GM21360 (cell line): ENCODE measurements around the gene SMIM26.

Experiments
- ATAC-seq: cut with Tn5 transposase; IDR thresholded peaks from one replicate; pipeline ENCODE4 v1.9.1; 2021; ENCODE audit warnings: mild to moderate bottlenecking, moderate library complexity; ENCODE audit not compliant: unreplicated experiment

The SMIM26 gene

DNA sequence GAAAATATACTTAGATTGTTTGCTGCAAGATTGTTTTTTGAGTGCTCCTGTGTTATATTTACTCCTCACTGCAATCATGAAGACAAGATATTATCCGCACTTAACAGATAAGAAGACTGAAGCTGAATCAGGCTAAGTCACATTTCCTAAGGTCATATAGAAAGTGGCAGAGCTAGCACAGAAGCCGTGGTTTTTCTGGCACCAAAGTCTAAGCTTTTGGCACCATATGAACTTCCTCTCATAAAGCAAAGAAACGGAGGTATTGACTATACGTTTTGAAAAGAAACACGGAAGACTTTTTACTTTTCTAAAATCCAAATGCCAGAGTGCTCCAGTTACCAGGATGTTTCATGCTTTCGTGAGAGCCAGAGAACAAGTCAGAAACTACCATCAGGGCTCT lies 11.3 kb downstream of the SMIM26 start:
- ATAC-seq: no peak

DNA sequence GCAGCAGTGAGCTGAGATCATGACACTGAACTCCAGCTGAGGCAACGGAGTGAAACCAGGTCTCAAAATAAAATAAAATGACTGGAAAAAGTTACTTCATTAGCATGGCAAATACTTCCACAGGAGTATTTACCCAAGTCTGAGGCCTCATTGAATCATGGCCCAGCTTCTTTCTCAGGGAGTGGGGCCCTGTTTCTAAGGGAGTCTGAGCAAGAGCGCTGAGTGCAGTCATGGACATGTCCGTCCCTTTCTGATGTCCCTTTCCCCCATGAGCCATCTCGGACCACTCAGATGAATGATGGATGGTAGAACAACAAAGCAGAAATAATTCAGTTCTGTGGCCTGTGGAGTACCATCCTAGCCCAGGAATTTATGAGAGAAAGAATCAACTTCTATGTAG lies 12.8 kb downstream of the SMIM26 start:
- no peak for ATAC-seq

DNA sequence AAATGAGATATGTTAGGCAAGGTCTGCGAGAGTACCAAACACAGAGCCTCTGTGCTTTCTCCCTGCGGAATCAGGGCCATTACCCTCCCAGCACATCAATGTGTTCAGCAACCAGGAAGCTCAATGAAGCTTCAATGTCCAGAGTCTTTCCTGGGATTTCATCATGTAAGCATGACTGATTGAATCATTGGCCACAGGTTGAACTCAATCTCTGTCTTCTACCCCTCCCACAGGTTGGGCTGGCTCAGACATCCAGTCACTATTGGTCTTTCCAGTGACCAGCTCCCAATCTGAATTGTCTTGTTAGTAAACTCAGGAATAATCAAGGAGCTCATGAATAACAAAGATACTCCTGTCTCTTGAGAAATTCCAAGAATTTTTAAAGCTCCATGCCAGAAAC lies 17.9 kb downstream of the SMIM26 start:
- ATAC-seq: no peak

DNA sequence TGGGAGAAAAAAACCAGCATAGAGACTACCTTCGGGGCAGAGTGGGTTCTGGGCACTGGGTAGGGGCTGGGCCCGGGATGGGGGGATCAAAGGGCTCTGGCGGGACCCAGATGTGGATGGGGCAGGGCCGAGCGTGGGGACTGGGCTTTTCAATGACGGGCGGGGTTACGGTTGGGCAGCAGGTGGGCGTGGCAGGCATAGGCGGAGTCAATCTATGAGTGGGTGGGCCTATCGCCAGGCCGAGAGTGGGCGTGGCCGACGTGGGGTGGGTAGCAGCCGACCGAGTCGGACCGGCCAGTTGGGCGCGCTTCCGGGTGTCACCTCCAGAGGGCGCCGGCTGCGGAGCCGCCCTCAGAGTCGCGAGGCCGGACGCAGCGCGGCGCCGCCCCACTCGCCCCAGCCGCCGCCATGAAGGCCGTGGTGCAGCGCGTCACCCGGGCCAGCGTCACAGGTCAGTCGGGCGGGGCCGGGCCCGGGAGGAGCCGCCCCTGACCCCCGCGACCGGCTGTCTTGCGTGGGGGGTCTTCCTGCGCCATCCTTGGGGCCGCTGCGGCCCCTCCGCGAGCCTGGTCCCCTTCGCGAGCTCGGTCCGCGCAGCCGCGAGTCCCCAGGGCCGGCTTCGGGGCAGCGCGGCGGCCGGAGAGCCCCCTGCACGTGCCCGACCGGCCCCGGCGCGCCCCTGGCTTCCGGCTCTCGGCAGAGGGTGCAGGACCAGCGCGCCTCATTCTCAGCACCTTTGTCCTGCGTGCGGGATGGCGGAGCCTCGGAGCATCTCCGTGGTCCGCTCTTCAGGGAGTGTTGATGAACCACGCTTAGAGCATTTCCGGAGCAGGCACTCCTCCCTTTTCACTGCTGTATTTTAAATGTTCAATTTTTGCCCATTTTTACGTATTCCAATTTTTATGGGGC lies 20.7 kb downstream of the SMIM26 start, which contains the start of gene DTD1:
Gene DTD1 (plus strand): TSS at position 390 of the 909 bp plus-strand sequence. CDS start 19 bp downstream, at position 409.
- ATAC-seq: peak; percentile 86

DNA sequence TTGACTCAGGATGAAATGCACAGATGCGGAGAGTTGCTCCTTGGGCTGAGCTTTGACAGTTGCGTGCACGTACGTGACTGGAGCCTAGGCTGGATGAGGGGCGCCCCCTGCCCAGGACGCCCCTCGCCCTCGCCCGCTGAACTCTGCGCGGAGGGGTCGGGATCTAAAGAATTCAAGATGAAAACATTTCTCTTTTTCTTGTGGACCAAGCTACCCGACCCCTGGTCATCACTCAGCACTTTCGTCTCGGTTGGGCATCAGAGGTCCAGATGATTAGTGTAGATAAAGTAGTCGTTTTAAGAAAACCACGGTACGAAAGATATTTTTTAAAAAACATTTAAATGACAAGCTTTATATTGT lies 21.3 kb downstream of the SMIM26 start:
- peak; percentile 7 for ATAC-seq

DNA sequence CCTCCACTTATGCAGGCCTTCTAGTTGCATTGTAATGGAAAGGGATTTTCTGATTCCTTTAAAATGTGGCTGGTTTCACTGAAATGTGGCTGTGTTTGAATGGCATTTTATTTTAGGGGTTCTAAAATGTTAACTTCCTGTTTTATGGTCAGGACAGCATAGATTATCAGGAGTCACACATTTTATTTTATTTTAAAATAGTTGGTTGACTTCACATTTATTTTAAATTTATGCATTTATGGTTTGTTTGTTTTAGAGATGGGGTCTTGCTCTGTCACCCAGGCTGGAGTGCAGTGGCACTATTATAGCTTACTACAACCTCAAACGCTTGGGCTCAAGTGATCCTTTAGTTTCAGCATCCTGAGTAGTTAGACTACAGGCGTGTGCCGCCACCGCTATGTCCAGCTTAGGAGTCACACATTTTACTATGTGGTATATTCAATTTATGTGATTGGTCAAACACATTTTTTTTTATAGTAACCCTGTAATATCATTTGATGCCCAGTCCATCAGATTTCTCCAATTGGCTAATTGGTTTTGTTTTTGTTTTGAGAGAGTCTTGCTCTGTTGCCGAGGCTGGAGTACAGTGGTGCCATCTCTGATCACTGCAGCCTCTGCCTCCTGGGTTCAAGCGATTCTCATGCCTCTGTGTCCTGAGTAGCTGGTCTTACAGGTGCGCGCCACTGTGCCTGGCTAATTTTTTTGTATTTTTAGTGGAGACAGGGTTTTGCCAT lies 22.9 kb downstream of the SMIM26 start:
- no peak for ATAC-seq

DNA sequence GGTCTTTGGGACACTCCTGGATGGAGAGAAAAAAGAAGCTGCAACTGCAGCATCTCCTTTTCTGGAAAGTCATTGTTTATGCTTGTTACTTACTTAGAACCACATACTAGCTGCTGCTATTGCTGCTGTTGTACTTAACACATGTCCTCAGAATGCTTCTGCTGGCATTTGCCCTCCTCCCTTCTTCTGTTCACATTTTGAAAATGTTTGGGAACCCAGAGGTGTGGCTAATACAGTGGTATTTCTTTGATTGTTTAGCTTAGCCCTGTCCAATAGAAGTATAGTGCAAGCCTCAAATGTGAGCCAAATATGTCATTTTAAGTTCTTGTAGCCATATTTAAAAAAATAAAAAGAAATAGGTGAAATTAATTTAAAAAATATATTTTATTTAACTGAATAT lies 29.0 kb downstream of the SMIM26 start:
- no peak for ATAC-seq

DNA sequence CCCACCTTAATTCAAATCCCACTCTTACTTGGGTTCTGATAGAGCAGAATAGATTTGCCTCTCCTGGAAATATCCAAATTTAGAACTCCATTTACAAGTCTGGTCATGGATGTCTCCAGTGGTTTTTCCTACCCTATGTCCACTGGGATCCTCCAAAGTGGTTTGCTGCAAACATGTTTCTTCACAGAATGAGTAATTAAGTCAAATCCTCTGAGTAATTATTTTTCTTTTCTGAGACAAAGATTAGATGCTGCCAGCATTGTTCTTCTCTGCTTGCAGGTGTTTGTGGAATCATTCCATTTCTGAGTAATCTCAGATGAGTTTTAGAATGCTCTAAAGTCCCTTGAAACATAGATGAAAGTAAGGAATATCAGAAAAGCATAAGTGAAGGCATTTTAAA lies 42.5 kb downstream of the SMIM26 start:
- ATAC-seq: no peak

DNA sequence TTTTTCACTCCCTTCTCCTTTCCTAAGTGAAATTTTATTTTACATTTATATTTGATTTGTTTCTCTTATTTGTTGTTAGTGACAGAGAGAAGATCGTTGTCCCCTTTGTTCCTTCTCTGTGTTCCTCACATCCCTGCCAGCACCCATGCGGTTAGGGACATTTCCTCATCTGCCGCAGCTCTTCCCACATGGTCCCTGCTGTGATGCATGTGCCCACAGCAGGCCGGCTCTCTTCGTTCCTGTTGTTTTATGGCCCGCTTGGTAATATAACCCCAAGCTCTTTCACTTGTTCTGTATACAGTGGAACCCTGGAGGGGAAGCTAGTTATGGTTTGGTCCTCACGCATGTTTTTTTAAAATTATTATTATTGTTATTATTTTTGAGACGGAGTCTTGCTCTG lies 44.3 kb downstream of the SMIM26 start:
- no peak for ATAC-seq

DNA sequence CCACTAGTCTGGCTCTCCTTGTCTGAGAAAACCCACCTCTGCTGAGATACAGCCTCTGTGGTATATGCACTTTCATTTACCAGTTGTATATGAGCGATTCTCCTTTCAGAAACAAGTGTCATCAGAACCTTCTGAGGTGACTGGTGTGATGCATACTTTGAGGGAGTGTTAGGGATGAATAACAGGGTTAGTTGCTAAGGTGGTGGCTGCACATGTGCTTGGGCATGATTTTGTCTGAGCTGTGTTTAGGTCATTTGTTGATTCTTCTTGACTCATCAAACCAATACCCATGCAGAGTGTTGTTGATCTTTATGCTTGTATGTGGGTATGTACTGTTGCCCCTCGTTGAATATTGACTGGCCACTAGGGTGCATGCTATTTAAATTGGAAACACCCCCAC lies 46.3 kb downstream of the SMIM26 start:
- no peak for ATAC-seq

DNA sequence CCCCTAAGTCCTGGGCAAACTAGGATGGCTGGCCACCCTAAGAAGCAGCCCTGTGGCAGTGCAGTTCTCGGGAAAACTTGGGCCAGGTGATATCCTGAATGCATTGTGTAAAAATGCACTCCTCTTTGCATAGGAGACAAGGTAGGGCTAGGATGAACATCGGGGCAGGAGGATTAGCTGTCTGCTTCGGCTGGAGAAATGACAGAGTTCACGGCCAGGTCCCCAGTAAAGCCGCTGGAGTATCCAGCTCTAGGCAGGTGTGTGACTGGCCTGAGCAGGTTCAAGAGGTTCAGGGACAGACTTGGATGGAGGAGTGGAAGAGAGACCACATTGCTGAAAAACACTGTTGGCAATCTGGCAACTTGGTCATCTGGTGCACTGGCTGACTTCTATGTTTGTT lies 47.0 kb downstream of the SMIM26 start:
- ATAC-seq: no peak

DNA sequence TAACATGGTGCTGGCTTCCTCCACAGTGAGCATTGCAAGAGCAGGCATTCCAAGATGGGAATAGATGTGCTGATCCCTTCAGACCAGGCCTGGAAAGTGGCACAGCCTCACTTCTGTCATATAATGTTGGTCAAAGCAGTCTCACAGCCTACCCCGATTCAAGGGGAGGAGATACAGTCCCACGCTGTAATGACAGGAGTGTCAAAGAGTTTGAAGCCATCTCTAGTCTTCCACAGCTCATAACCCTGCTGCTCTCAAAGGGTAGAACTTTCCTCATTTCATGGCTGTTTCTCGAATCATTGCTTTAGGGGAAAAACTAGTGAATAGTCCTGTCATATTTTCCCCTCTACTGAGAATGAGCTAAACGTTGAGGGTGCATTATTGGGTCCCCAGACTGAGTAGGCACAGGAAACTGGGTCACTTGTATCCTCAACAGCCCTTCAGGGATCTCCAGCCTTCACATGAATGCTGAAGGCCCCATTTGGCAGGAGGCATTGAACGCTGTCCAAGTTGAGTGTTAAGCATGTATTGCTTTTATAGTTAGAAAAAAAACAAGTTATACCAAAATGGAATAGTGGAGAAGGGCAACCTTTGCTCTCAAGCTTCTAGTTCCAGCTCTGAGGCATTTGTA lies 47.9 kb downstream of the SMIM26 start:
- no peak for ATAC-seq
